Left lobe of liver (tissue), 2 donors: ENCODE data around the gene HIVEP3. TPM values are rescaled to one million over a fixed set of nuclear protein-coding genes. Genes with fewer than 3 reads are reported as not detected.

Experiments used
- ATAC-seq: fragments of 200-7000 bp; cut with Tn5 transposase; one replicate; pipeline ENCODE4 v1.9.1; 2020; ENCODE audit warnings: mild to moderate bottlenecking, moderate library complexity
- DNase-seq: peaks from one replicate; pipeline ENCODE4 v3.0.0-alpha.2; 2020; ENCODE audit warnings: low spot score
- total RNA-seq: library from RNA; stranded (reverse); gene quantifications from one replicate; pipeline ENCODE4 v1.2.1, GENCODE V29; 2021
- donor health status: DM: no; HTN: no; CAD: no; lungs with moderate emphysema.
- donor health status: DM: no; HTN: yes; CAD: no.

Gene HIVEP3
- total RNA-seq, 1 donor from 2014 or later, result 2.6 TPM

GRCh38 chr1:41852091-41852490 lies 66.6 kb downstream of the HIVEP3 start:
- no peak for ATAC-seq
- no peak for DNase-seq

GRCh38 chr1:41851589-41851988 lies 67.1 kb downstream of the HIVEP3 start:
- DNase-seq (no peak), ATAC-seq (no peak)

DNA sequence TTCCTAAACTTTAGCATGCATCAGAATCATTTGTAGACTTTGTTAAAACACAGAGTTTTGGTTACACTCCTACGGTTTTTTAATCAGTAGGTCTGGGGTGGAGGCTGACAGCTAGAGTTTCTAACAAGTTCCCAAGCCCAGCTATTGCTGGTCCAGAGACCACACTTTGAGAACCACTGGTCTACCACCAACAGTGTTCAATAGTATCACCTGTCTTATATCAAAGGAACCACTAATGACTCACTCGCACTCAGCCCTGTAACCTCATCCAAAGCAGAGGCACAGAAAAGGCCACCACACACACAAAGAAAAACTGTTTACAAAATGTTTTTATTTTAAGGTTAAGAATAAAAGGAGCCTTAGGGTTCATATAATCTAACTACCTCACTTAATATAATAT lies 68.7 kb downstream of the HIVEP3 start:
- ATAC-seq (no peak), DNase-seq (no peak)

GRCh38 chr1:41849211-41849759 lies 69.4 kb downstream of the HIVEP3 start:
- DNase-seq (no peak), ATAC-seq (no peak)

GRCh38 chr1:41848216-41848952 lies 70.3 kb downstream of the HIVEP3 start:
- no peak for DNase-seq
- peak; percentile 16 for ATAC-seq

DNA sequence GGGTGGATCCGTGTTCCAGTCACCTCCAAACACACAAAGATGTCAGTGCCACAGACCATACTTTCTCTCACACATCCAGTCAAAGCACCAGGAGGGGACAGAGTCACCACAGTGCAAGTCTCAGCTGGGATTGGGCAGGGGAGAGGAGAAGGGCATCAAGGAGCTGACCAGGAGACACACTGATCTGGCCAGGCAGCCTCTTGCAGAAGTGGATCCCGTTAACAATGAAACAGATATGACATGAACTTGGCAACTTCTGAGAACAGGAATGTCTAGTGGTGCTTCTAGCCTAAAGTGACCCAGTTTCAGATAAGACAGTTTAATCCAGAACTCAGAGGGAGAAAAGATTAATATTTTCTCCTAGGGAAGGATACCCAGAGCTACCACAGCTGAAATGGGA lies 71.0 kb downstream of the HIVEP3 start:
- DNase-seq (no peak), ATAC-seq (no peak)

GRCh38 chr1:41846625-41847405 lies 71.9 kb downstream of the HIVEP3 start:
- DNase-seq (no peak), ATAC-seq (no peak)

DNA sequence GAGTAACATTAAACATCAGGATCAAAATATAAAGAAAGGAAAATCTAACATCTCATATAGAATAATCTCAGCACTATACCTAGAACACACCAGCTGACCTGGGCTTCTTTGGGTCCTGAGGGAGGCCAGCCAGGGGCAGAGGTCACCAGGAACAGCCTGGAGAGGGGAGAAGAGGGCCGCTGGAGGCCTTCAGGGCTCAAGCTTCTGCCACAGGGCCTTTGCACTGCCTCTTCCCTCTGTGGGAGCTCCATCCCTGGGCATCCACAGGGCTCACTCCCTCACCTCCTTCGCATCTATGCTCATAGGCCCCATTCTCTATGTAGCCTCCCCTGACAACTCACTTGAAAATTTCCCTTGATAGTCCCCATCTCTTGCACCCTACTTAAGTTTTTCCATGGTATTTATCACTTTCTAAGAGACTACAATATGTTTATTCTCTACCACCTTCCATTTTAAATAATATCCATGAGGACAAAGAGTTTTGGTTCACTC lies 73.9 kb downstream of the HIVEP3 start:
- ATAC-seq (no peak), DNase-seq (no peak)

- DNase-seq (no peak), ATAC-seq (no peak)
Measured at GRCh38 chr1:41844255-41844654, 74.5 kb downstream of the HIVEP3 start.

DNA sequence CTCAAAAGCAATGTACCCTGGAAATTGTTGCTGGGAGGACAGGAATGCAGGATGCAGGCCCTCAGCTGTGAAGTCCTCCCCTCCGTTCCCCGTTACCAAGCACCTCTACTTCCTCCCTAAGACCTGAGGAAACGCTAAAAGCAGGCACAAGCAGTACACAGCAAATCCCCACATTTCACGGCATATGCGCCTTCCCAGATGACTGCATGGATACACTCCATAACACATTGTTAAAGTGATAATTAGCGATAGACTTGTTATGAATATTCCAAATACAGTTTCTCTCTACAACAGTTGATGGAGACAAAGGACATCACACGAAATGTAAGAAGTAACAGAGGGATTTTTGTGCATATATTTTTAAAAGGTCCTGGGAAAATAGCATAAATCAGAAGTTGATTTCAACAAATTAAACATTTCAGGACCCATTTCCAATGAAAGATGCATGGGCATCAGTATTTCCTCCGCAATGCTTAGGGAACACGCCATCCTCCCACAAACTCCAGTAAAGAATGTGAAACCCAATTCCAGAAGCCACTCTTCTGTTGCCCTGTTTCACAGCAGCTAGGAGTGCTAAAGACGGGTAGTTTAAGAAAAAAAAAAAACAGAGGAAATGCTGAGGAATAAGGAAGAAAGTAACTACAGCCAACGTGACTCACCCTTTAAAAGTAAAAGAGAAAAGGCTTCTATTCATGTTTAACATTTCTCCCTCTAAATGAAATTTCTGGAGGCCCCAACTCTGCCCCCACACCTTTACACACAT lies 75.5 kb downstream of the HIVEP3 start:
- no peak for ATAC-seq
- no peak for DNase-seq

DNA sequence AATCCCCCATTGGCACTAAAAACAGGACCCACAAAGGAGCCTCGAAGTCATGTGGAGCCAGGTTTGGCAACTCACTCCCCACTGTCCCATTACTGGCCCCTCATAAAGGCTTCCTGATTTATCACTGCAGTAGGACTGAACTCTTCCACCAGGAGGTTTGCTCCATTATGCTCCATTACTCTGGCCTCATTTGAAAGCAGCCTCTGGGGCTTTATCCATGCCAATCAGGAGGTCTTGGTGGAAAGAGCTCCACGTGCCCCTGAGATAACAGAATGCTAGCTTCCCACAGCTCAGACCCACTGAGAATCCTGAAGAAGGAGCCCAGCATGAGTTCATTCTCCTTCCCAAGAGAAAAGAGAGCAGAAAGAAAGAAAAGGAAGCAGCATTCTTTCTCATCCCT lies 76.4 kb downstream of the HIVEP3 start:
- no peak for ATAC-seq

DNA sequence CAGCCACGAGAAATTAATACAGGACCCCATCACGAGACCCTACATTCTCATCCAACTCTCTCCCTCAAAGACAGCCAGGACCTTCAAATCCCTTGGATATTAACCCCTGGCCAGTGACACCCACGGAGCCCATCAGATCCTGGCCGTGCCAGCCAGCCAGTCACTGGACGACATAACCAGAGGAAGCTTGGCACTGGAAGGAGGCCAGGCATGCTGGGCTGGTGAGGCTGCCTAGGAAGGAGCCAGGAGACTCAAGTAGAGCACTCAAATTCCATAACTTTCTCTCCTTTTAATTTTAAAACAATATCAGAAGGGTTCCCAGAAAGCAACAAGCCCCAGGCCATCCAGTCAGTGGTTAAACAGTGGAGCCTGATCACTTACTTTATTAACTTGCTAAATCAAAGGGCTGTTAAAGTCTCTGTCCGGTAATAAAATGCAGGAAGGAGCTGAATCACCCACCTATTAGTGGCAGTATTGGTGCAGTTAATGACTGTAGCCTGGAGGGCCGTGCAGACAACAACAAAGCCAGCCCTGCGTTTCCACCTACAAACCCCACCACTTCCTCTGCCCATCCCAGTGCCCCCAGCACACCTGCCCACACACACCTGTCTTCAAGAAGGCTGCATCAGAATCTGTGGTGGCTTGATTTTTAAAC lies 78.0 kb downstream of the HIVEP3 start:
- ATAC-seq, result no peak
- DNase-seq, result no peak

More for the DNA sequence above, 76.4 kb downstream of the HIVEP3 start:
- no peak for DNase-seq

DNA sequence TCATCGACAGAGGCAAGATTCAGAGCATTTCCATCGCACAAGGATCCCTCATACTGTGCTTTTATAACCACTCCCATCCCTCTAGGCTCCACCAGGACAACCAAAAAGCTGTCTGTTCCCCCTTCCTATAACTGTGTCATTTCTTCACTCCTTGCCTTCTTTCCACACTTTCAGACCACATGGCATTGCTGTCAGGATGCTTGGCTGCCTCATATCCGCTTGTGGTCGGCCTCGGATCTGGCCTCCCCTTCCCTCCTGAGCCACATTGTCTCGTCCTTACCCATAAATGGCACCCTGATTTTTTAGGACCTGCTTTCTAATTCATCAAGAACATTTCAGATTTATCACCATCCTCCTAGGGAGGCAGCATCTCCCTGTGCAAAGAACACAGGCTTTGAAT lies 80.5 kb downstream of the HIVEP3 start:
- DNase-seq (no peak), ATAC-seq (no peak)

DNA sequence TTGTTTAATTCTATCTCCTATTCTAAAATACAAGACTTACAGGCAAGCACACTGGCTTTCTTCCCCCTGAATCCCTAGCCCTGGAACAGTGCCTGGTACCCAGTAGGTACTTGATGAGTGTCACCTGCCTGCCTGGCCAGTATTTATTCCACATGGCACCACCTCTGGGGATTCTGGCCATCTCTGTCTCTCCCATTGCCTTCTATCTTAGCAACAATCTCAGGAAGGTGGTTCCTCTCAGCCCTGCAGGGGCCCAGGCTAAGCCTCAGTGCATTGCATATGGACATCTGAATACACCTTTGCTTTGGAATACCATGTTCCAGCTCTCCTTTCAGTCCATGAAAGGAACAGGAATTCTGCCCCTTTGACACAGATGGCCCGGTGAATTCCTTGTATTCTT lies 81.0 kb downstream of the HIVEP3 start:
- no peak for ATAC-seq
- no peak for DNase-seq

- no peak for ATAC-seq
- DNase-seq, result no peak
Measured at GRCh38 chr1:41835485-41835884, 83.2 kb downstream of the HIVEP3 start.

GRCh38 chr1:41833519-41834000 lies 85.2 kb downstream of the HIVEP3 start:
- ATAC-seq (no peak), DNase-seq (no peak)

GRCh38 chr1:41830726-41831125 lies 88.0 kb downstream of the HIVEP3 start:
- DNase-seq (no peak), ATAC-seq (no peak)

- DNase-seq (no peak), ATAC-seq (no peak)
Measured at GRCh38 chr1:41827991-41828570, 90.6 kb downstream of the HIVEP3 start.

DNA sequence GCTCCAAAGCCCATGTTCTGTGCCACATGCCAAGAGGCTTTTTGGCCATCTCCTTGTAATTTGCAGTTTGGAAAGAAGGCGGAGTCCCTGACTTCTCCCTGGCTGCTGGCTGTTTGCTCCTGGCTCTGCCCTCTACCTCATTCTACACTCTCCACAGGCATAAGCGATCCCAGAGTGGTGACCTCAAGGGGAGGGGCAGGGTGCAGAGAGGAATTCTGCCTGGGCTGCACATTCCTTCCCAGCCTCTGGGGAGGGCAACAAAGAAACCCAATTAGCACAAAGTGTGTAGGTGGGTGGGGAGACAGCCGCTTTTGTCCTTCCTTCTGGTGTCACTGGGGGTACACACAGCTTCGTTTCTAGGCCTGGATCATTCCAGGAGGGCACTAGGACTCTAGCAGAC lies 95.3 kb downstream of the HIVEP3 start:
- DNase-seq (no peak), ATAC-seq (peak; percentile 37)

DNA sequence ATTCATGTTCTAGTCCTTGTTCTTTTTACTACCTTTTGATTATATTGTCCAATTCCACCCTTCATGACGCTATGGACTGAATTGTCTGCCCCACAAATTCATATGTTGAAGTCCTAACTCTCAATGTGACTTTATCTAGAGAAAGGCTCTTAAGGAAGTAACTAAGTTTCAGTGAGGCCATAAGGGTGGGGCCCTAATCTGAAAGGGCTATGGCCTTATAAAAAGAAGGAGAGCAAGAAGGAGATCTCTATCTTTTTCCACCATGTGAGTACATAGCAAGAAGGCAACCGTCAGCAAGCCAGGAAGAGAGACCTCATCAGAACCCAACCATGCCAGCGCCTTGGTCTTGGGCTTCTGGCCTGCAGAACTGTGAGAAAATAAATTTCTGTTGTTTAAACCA lies 95.9 kb downstream of the HIVEP3 start:
- no peak for ATAC-seq
- DNase-seq, result no peak
